HG02571 (cell line): ENCODE data around the gene FBXL5.

Experiments
- ATAC-seq: cut with Tn5 transposase; IDR thresholded peaks from one replicate; pipeline ENCODE4 v1.9.1; 2021; ENCODE audit warnings: mild to moderate bottlenecking, moderate library complexity; ENCODE audit not compliant: unreplicated experiment

Gene FBXL5

GRCh38 chr4:15655223-15656037 lies at the start of gene FBXL5:
Gene FBXL5 (minus strand): TSS chr4:15655357. CDS start chr4:15655287, 70 bp downstream.
- peak; percentile 70 for ATAC-seq

GRCh38 chr4:15704129-15704528 lies 49.0 kb upstream of the FBXL5 start:
- no peak for ATAC-seq

GRCh38 chr4:15703439-15703838 lies 48.3 kb upstream of the FBXL5 start:
- no peak for ATAC-seq

GRCh38 chr4:15702941-15703403 lies 47.8 kb upstream of the FBXL5 start, which contains the start of gene BST1:
Gene BST1 (plus strand): TSS chr4:15703065. CDS start chr4:15703145, 80 bp downstream.
- no peak for ATAC-seq

- no peak for ATAC-seq
Observed at GRCh38 chr4:15696866-15697265, 41.7 kb upstream of the FBXL5 start.

- no peak for ATAC-seq
Observed at GRCh38 chr4:15695729-15696128, 40.6 kb upstream of the FBXL5 start.

- no peak for ATAC-seq
Observed at GRCh38 chr4:15695240-15695699, 40.1 kb upstream of the FBXL5 start.

GRCh38 chr4:15694431-15694830 lies 39.3 kb upstream of the FBXL5 start:
- no peak for ATAC-seq

GRCh38 chr4:15692602-15693001 lies 37.4 kb upstream of the FBXL5 start:
- ATAC-seq = no peak

- ATAC-seq = no peak
Observed at GRCh38 chr4:15691346-15692135, 36.4 kb upstream of the FBXL5 start.

GRCh38 chr4:15690020-15690809 lies 35.1 kb upstream of the FBXL5 start:
- no peak for ATAC-seq

- no peak for ATAC-seq
Observed at GRCh38 chr4:15689540-15689939, 34.4 kb upstream of the FBXL5 start.

GRCh38 chr4:15688051-15688450 lies 32.9 kb upstream of the FBXL5 start:
- ATAC-seq = no peak

- ATAC-seq = no peak
Observed at GRCh38 chr4:15684498-15684897, 29.3 kb upstream of the FBXL5 start.

GRCh38 chr4:15683143-15683495 lies 28.0 kb upstream of the FBXL5 start:
- no peak for ATAC-seq

- no peak for ATAC-seq
Observed at GRCh38 chr4:15682242-15683142, 27.3 kb upstream of the FBXL5 start.

- peak; percentile 96 for ATAC-seq
Observed at GRCh38 chr4:15681372-15682241, 26.4 kb upstream of the FBXL5 start, which contains the start of gene FAM200B. Gene FAM200B (plus strand): TSS chr4:15681827. CDS start chr4:15686978, 5,151 bp downstream.

- ATAC-seq = no peak
Observed at GRCh38 chr4:15681067-15681371, 25.9 kb upstream of the FBXL5 start.

GRCh38 chr4:15677507-15677988 lies 22.4 kb upstream of the FBXL5 start:
- no peak for ATAC-seq
